Anterior cingulate cortex (tissue), 58 donors: ENCODE results near the gene HSP90AA1.

Experiments
- DNase-seq, 58 donors: peaks; one replicate each; lab custom pipeline; 2025; lab: John Stamatoyannopoulos, UW

Gene HSP90AA1

GRCh38 chr14:102046337-102047278, 40.2 kb downstream of the HSP90AA1 start:
- peak in 49 of 58 donors; percentile 28 to 83 (median 64) for DNase-seq

- no peak for DNase-seq
Measured at GRCh38 chr14:102044566-102044965, 42.3 kb downstream of the HSP90AA1 start.

GRCh38 chr14:102043251-102044025, 43.4 kb downstream of the HSP90AA1 start:
- peak in 30 of 58 donors; percentile 9 to 81 (median 38) for DNase-seq

GRCh38 chr14:102042699-102043098, 44.1 kb downstream of the HSP90AA1 start:
- no peak for DNase-seq

GRCh38 chr14:102040153-102040552, 46.7 kb downstream of the HSP90AA1 start:
- no peak for DNase-seq

GRCh38 chr14:102039157-102039556, 47.7 kb downstream of the HSP90AA1 start:
- no peak for DNase-seq

- DNase-seq = no peak
Measured at GRCh38 chr14:102037686-102038085, 49.2 kb downstream of the HSP90AA1 start.

- DNase-seq = no peak
Measured at GRCh38 chr14:102035914-102036313, 50.9 kb downstream of the HSP90AA1 start.

GRCh38 chr14:102034301-102034700, 52.5 kb downstream of the HSP90AA1 start:
- DNase-seq = peak in 1 of 58 donors; percentile 47

GRCh38 chr14:102033241-102033640, 53.6 kb downstream of the HSP90AA1 start:
- no peak for DNase-seq
